HG03460 (cell line): Measurements from ENCODE around the gene DUS4L.
A peak's percentile ranks its signal among the peaks of the same experiment; 100 is the strongest.
"Not testable (repeated sequence)": the region's sequence is repeated elsewhere in the genome, so short reads cannot be mapped to it uniquely, and the experiment has no call there.

Source experiments
- ATAC-seq: cut with Tn5 transposase; IDR thresholded peaks from one replicate; pipeline ENCODE4 v1.9.1; 2021; ENCODE audit not compliant: unreplicated experiment

DUS4L gene

GRCh38 chr7:107563775-107564552 is at the start of gene DUS4L, which contains the start of gene COG5:
Gene DUS4L (plus strand): TSS chr7:107563971. CDS start chr7:107567071, 3,100 bp downstream.
Gene COG5 (minus strand): TSS chr7:107563920. CDS start chr7:107563896, 24 bp downstream.
- ATAC-seq, result peak; percentile 96

DNA sequence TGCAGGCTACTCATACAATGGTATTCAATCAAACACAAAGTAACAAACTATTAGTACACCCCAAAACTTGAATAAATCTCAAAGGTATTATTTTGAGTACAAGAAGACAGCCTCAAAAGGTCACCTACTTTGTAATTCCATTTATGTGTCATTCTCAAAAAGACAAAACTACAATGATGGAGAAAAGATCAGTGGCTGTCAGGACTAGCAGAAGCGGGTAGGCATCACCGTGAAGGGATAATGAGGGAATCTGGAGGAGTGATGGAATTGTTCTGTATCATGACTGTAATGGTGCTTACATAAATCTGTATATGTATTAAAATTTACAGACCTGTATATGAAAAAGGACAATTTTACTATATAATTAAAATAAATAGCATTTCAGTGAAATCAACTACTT is 37.1 kb upstream of the DUS4L start:
- no peak for ATAC-seq

GRCh38 chr7:107527196-107527595 is 36.6 kb upstream of the DUS4L start:
- no peak for ATAC-seq

DNA sequence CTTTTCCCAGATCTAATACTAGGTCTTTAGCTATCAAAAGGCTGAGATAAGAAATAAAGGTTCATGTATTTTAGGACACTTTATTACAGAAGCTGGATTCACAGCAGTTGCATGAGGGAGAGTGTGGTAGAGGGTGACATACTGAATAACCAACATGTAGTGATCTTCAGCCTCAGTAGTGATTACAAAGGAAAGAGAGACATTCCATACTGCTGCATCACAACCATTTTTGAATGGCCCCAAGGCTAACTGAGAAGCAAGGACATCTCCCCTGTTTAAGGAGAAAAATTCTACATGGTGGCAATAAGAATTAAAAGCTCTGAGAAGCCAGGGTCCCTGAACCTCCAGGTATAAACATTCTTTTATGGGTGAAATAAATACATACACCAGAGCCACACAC is 35.3 kb upstream of the DUS4L start:
- ATAC-seq, result no peak

GRCh38 chr7:107530751-107531150 is 33.0 kb upstream of the DUS4L start:
- ATAC-seq, result no peak

DNA sequence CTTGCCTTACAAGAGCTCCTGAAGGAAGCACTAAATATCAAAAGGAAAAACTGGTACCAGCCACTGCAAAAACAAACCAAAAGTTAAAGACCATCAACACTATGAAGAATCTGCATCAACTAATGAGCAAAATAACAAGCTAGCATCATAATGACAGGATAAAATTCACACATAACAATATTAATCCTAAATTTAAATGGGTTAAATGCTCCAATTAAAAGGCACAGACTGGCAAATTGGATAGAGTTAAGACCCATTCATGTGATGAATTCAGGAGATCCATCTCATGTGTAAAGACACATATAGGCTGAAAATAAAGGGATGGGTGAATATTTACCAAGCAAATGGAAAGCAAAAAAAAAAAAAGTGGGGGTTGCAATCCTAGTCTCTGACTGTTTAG is 29.6 kb upstream of the DUS4L start:
- no peak for ATAC-seq

GRCh38 chr7:107537228-107537627 is 26.5 kb upstream of the DUS4L start:
- not testable (repeated sequence) for ATAC-seq

DNA sequence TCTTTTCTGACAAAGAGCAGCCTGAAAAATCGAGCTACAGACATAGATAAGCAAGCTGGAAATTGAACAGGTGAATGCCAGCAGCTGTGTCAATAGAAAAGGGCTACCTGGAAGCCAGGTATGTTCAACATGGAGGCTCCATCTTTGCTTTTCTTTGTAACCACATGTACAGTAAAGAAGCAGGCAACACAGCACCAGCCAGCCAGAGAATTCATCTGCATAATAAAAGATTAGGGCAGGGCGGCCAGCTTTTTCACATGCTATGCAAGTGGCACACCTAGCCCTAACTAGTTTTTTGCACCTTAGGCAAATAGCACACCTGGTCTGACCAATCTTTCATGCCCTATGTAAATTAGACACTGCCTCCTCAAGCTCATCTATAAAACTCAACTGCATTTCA is 25.8 kb upstream of the DUS4L start:
- no peak for ATAC-seq

GRCh38 chr7:107543338-107543993 is 20.3 kb upstream of the DUS4L start:
- ATAC-seq, result no peak

DNA sequence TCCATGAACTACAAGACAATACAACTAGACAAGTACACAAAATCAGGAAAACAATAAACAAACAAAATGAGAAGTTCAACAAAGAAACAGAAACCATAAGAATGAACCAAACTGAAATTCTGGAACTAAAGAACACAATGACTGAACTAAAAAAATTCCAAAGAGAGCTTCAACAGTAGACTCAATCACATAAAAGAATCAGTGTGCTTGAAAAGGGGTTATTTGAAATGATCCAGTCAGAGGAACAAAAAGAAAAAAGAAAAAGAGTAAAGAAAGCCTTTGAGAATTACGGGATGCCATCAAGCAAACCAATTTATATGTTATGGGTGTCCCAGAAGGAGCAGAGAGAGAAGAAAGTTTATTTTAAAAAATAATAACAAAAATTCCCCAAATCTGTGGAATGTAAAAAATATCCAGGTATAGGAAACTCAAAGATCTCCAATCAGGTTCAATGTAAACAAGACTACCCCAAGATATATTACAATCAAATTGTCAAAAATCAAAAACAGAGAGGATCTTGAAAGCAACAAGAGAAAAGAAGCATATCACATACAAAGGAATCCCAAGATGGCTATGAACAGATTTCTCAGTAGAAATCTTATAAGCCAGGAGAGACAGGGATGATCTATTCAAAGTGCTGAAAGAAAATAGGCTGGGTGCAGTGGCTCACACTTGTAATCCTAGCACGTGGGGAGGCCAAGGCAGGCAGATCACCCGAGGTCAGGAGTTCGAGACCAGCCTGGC is 18.8 kb upstream of the DUS4L start:
- no peak for ATAC-seq

GRCh38 chr7:107551936-107552335 is 11.8 kb upstream of the DUS4L start:
- ATAC-seq, result no peak

DNA sequence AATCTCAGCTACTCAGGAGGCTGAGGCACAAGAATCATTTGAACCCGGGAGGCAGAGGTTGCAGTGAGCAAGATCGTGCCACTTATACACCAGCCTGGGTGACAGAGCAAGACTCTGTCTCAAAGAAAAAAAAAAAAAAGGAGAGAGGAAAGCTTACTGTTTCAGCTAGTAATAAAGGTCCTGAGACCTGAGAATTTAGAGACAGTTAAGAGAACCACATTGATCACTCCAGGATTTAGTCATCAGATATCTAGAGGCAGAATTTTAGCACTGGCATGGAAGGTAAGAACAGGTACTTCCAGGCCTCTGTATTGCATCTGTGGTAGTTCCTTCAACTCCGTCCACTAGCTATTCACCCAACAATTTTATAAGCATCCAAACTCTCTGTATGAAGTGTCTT is 7.9 kb upstream of the DUS4L start:
- no peak for ATAC-seq

DNA sequence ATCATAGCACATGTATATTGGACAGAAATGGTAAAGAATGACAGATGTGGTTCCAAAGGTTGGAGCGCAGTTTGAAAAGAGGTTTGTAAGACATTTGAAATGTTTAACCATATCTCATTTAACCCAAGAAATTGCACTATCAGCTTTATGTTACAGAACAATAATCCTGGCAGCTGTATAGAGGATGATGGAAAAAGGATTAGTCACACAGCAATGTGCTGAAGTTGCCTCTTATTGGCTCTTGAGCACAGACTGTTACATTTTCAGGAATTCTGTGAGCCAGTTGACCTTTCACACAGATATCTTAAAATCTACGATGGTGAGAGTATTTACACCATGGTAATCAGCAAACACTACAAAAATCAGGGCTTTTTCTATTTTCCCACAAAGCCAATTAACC is 3.9 kb upstream of the DUS4L start:
- no peak for ATAC-seq

GRCh38 chr7:107560898-107561516 is 2.8 kb upstream of the DUS4L start:
- no peak for ATAC-seq

DNA sequence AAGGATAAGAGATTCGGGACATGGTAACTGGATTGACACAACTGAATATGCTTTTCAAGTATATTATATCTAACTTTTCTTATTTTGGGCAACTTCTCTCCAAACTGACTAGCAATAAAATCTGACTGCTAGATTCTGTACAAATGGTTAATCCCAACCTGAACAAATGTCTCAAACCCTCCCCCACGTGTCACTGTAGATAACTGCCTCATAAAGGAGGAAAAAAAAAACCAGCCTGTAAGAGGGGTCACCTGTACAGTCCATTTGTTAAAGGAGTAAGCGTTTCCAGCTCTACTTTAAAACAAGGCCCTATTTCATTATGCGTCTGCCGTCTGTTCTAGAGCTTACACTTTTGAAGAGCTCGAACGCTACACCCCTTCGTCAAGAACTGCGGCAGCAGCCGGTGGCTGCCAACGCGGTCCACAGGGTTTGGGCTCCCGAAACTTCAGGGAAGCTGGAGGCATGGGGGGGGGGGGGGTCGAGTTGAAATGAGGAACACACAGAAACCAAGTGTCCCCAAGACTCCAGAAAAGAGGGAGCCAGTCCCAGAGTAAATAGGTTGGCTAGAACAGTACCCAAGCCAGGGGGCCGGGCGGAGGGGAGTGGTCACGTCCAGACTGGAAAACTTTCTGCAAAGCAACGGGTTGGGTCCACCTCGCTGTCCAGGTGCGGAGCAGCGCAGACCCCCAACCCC is 543 bp upstream of the DUS4L start:
- ATAC-seq, result peak; percentile 58

DNA sequence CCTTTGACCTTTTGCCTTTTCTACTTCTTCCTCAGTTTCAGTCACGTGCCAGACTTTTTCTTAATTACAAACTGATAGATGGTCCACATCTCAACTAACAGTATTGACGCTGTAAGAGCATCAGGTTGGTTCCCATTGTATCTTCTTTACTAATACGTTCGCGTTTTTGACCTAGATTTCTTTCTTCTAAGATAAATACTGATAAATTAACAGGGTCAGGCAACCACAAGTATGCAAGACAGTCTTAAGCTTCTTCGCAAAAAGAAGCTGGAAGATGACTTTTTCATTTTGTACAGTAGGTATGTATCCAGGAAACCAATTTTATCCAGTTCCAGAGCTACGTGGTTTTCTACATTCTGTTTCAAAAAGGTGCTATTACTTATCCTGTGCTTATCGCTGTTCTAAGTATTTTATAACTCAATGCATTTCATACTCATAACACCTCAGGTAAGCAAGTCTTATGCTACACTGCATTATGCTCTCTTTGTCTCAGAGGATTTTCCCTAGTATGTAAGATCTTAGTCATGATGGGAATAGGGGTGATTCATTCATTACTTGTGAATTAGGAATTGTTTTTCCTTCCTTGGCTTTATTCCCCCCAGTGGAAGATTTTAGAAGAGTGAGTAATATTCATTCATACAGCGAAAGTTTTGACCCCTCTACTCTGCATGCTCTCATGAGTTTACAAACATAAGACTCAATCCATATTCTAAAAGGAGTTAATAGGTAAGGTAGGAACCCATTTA is 955 bp downstream of the DUS4L start:
- no peak for ATAC-seq

GRCh38 chr7:107570298-107570697 is 6.5 kb downstream of the DUS4L start:
- ATAC-seq, result no peak

DNA sequence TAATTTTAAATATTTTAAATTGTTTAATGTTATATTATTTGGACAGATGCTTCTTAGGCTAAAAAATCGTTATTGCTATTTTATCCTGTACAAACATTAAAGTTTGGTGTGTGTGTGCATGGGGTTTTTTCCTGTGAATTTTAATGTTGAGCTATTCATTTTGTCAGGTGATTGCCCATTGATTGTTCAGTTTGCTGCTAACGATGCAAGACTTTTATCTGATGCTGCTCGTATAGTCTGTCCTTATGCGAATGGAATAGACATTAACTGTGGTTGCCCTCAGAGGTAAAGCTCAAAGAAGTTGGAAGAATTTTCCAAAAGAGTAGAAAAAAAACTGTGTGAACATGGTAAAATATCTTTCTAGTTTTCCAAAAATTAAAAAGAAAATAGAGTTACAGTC is 9.8 kb downstream of the DUS4L start:
- no peak for ATAC-seq

DNA sequence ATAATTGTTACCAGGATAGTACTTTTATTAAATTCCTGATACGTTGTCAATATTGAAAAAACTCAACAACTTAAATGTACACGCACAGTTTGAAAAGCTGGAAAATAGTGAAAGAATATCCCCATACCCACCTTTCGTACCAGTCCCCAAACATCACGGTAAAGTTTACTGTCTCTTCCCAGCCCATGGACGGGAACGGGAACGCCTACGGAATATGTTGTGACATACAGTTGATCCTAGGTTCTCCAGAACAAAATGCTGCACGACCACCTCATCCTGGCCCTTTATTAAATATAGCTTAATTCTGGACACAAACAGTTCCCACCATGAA is 15.7 kb downstream of the DUS4L start:
- no peak for ATAC-seq
